Liver (tissue), 3 donors: ENCODE results near the gene KIFBP.

ENCODE experiments used
- HNF4G ChIP-seq: IDR thresholded peaks from 2 replicates; pipeline ENCODE4 v1.6.1; 2016; ENCODE audit warnings: antibody characterized with exemption
- JUND ChIP-seq, 2 donors: IDR thresholded peaks; 2 replicates each; pipeline ENCODE4 v1.6.1; 2016; ENCODE audit warnings: antibody characterized with exemption in 2 of 2
- RAD21 ChIP-seq, 2 donors: IDR thresholded peaks; 2 replicates each; pipeline ENCODE4 v1.6.1; 2016; ENCODE audit warnings: antibody characterized with exemption in 2 of 2, mild to moderate bottlenecking in 2 of 2
- SP1 ChIP-seq: IDR thresholded peaks from 2 replicates; pipeline ENCODE4 v1.6.1; 2018; ENCODE audit warnings: antibody characterized with exemption, mild to moderate bottlenecking
- TAF1 ChIP-seq: conservative IDR thresholded peaks from 2 replicates; pipeline ENCODE4 v1.6.1; 2016; ENCODE audit warnings: antibody characterized with exemption, mild to moderate bottlenecking
- YY1 ChIP-seq: IDR thresholded peaks from 2 replicates; pipeline ENCODE4 v1.6.1; 2016; ENCODE audit warnings: antibody characterized with exemption, mild to moderate bottlenecking
- TF ChIP-seq, protein P1 (sequence below): fragments of 150-350 bp; IDR thresholded peaks from 2 replicates; pipeline ENCODE4 v1.5.1; 2017; ENCODE audit warnings: improper control_type of control experiment, low read depth, low read length; ENCODE audit not compliant: missing input control
- TF ChIP-seq, protein P2 (sequence below): IDR thresholded peaks from 2 replicates; pipeline ENCODE4 v1.6.1; 2016; ENCODE audit warnings: antibody characterized with exemption
- TF ChIP-seq, protein P3 (sequence below): IDR thresholded peaks from 2 replicates; pipeline ENCODE4 v1.6.1; 2016; ENCODE audit warnings: antibody characterized with exemption
- donor health status: healthy.
- donor health status: healthy.

- TF ChIP-seq, protein P1, sequence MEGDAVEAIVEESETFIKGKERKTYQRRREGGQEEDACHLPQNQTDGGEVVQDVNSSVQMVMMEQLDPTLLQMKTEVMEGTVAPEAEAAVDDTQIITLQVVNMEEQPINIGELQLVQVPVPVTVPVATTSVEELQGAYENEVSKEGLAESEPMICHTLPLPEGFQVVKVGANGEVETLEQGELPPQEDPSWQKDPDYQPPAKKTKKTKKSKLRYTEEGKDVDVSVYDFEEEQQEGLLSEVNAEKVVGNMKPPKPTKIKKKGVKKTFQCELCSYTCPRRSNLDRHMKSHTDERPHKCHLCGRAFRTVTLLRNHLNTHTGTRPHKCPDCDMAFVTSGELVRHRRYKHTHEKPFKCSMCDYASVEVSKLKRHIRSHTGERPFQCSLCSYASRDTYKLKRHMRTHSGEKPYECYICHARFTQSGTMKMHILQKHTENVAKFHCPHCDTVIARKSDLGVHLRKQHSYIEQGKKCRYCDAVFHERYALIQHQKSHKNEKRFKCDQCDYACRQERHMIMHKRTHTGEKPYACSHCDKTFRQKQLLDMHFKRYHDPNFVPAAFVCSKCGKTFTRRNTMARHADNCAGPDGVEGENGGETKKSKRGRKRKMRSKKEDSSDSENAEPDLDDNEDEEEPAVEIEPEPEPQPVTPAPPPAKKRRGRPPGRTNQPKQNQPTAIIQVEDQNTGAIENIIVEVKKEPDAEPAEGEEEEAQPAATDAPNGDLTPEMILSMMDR: peak; percentile 34
- TF ChIP-seq, protein P2, sequence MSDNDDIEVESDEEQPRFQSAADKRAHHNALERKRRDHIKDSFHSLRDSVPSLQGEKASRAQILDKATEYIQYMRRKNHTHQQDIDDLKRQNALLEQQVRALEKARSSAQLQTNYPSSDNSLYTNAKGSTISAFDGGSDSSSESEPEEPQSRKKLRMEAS: no peak
- TF ChIP-seq JUND (IDR thresholded peaks at IDR 0.05) (no peak), TAF1 (no peak), RAD21 (IDR thresholded peaks at IDR 0.05) (peak; percentile 73 to 78), SP1 (no peak), YY1 (no peak), HNF4G (no peak)
- TF ChIP-seq, protein P3, sequence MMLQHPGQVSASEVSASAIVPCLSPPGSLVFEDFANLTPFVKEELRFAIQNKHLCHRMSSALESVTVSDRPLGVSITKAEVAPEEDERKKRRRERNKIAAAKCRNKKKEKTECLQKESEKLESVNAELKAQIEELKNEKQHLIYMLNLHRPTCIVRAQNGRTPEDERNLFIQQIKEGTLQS: no peak
Measured at GRCh38 chr10:69004821-69005220, 16.2 kb downstream of the KIFBP start.
